Measurements from ENCODE around the gene RASGRP2. TPM values are rescaled to one million over a fixed set of nuclear protein-coding genes. Genes with fewer than 3 reads are reported as not detected.

Gene RASGRP2
- total RNA-seq, 2 donors from 2014 or later: 0.86 to 1.9 TPM

DNA sequence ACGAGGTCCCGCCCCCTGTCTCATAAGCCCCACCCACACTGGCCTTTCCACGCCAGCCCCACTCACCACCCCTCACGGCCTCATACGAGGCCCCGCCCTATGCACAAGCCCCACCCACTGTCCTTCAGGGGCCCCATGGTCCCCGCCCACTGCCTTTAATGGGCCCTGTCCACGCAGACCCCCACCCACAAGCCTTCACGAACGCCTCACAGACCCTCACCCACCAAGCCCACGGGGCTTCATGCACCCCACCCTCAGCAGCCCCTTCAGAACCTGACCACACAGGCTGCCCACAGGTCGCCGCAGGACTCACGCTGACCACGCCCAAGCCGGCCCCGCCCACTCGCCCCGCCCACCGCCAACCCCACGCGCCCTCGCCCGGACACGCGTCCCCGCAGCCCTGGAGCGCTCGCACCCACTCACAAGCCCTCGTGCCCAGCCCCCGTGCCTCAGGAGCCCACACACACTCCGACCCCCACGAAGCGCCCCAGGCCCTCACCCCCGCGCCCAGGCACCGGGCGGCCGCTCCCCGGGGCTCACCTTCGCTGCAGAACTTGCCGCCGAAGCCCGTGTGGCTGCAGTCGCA is 31.4 kb downstream of the RASGRP2 start:
- no peak overlapping the region for H3K9ac ChIP-seq (ENCODE audit: extremely low read depth, low read length, poor library complexity, severe bottlenecking)
- no peaks in the 10 kb centered on the region for H3K9me3 Mint-ChIP-seq
- TF ChIP-seq, protein P1, sequence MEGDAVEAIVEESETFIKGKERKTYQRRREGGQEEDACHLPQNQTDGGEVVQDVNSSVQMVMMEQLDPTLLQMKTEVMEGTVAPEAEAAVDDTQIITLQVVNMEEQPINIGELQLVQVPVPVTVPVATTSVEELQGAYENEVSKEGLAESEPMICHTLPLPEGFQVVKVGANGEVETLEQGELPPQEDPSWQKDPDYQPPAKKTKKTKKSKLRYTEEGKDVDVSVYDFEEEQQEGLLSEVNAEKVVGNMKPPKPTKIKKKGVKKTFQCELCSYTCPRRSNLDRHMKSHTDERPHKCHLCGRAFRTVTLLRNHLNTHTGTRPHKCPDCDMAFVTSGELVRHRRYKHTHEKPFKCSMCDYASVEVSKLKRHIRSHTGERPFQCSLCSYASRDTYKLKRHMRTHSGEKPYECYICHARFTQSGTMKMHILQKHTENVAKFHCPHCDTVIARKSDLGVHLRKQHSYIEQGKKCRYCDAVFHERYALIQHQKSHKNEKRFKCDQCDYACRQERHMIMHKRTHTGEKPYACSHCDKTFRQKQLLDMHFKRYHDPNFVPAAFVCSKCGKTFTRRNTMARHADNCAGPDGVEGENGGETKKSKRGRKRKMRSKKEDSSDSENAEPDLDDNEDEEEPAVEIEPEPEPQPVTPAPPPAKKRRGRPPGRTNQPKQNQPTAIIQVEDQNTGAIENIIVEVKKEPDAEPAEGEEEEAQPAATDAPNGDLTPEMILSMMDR (conservative IDR thresholded peaks at IDR 0.05): no peak
- no peaks in the 10 kb centered on the region for H3K9me3 ChIP-seq (ENCODE audit: control insufficient read depth, low read length)
- DNase-seq: no peak
- H3K27me3 ChIP-seq (ENCODE audit: control insufficient read depth, insufficient read depth, low read length, poor library complexity, severe bottlenecking): peaks cover 81% of the 10 kb centered on the region
- peaks cover 81% of the 10 kb centered on the region for H3K27me3 Mint-ChIP-seq (ENCODE audit: insufficient read depth)
- peaks cover 11% of the 10 kb centered on the region for H3K4me1 Mint-ChIP-seq
- 26 to 67% methylated on average over 3 to 44 of the region's 45 CpGs for WGBS, 2 experiments (ENCODE audit: insufficient coverage in 1 of 2, insufficient read length in 1 of 2)
- no peak overlapping the region for H3K4me3 ChIP-seq (ENCODE audit: low read length)
- no peak overlapping the region for H3K27ac ChIP-seq (ENCODE audit: low read depth, low read length)
- H3K4me3 Mint-ChIP-seq: no peak overlapping the region
- H3K4me1 ChIP-seq (ENCODE audit: control insufficient read depth, insufficient read depth, low read length): no peaks in the 10 kb centered on the region
- H3K36me3 Mint-ChIP-seq (ENCODE audit: low read depth): no peaks in the 10 kb centered on the region
- no peaks in the 10 kb centered on the region for H3K36me3 ChIP-seq (ENCODE audit: control insufficient read depth, insufficient read depth, low read length)
- H3K27ac Mint-ChIP-seq: no peak overlapping the region

DNA sequence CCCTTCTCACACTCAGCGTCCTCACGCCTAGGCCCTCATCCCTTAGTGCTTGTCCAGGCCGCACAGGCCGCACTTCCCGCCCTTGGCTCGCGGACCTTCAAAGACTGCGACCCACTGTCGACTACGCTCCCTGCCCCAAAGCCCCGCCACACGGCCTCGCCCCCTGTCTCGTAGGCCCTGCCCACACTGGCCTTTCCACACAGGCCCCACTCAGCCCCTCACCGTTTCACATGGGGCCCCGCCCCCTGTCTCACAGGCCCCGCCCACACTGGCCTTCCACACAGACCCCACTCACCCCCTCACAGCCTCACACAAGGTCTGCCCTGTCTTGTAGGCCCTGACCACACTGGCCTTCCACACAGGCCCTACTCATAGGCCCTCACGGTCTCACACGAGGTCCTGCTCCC is 32.0 kb downstream of the RASGRP2 start:
- no peaks in the 10 kb centered on the region for H3K9me3 ChIP-seq (ENCODE audit: control insufficient read depth, low read length)
- H3K36me3 Mint-ChIP-seq (ENCODE audit: low read depth): no peaks in the 10 kb centered on the region
- H3K36me3 ChIP-seq (ENCODE audit: control insufficient read depth, insufficient read depth, low read length): no peaks in the 10 kb centered on the region
- H3K9ac ChIP-seq (ENCODE audit: extremely low read depth, low read length, poor library complexity, severe bottlenecking): no peak overlapping the region
- H3K4me3 Mint-ChIP-seq: peak overlapping the region; percentile 25
- no peak overlapping the region for H3K27ac Mint-ChIP-seq
- TF ChIP-seq, protein P1 (conservative IDR thresholded peaks at IDR 0.05): no peak
- no peak overlapping the region for H3K27ac ChIP-seq (ENCODE audit: low read depth, low read length)
- H3K27me3 ChIP-seq (ENCODE audit: control insufficient read depth, insufficient read depth, low read length, poor library complexity, severe bottlenecking): peaks cover 75% of the 10 kb centered on the region
- H3K9me3 Mint-ChIP-seq: no peaks in the 10 kb centered on the region
- H3K4me1 ChIP-seq (ENCODE audit: control insufficient read depth, insufficient read depth, low read length): no peaks in the 10 kb centered on the region
- DNase-seq: no peak
- peaks cover 75% of the 10 kb centered on the region for H3K27me3 Mint-ChIP-seq (ENCODE audit: insufficient read depth)
- peaks cover 11% of the 10 kb centered on the region for H3K4me1 Mint-ChIP-seq
- WGBS, 2 experiments (ENCODE audit: insufficient coverage in 1 of 2, insufficient read length in 1 of 2): 79 to 90% methylated on average over 14 to 19 of the region's 19 CpGs
- H3K4me3 ChIP-seq (ENCODE audit: low read length): no peak overlapping the region

DNA sequence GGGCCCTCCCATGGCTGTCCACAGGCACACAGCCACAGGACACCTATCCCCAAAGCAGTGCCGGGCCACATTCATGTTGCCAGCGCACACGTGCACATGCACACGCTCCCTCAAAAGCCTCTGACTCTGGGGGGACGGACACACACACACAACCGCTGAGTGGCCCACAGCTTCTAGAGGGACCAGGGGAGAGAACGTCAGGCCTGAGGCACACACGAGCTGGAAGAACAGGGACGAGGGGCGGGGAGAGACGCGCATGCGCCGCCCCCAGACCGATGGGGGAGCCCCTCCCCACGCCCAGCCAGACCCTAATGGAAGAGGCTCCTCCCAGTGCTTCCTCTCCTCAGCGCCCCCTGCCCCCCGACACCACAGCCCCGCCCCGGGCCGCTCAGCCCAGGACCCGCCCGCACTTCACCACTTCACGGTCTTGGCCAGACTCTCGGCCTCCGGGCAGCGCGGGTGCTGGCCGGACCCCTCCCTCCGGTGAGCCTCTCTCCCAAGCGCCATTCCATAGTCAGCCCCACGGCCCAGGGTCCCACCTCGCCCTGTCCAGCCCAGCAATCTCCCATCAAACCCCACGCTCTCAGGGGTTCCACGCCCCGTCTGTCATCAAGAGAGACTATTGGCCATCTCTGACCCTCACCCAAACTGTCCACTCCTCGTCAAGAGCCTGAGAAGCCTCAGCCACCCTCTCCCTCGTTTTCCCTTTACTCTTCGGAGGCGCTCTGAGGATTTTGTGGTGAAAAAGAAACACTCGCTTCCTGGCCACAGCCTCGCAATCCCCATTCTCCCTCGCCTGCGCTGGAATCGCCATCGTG is 32.6 kb downstream of the RASGRP2 start:
- Histone ChIP-seq H3K4me1 (ENCODE audit: control insufficient read depth, insufficient read depth, low read length) (no peaks in the 10 kb centered on the region), H3K9me3 (ENCODE audit: control insufficient read depth, low read length) (no peaks in the 10 kb centered on the region), H3K36me3 (ENCODE audit: control insufficient read depth, insufficient read depth, low read length) (no peaks in the 10 kb centered on the region), H3K27me3 (ENCODE audit: control insufficient read depth, insufficient read depth, low read length, poor library complexity, severe bottlenecking) (peaks cover 69% of the 10 kb centered on the region), H3K27ac (ENCODE audit: low read depth, low read length) (no peak overlapping the region), H3K4me3 (ENCODE audit: low read length) (no peak overlapping the region), H3K9ac (ENCODE audit: extremely low read depth, low read length, poor library complexity, severe bottlenecking) (no peak overlapping the region)
- peak overlapping the region; percentile 25 for H3K4me3 Mint-ChIP-seq
- peak; percentile 84 for DNase-seq
- no peaks in the 10 kb centered on the region for H3K36me3 Mint-ChIP-seq (ENCODE audit: low read depth)
- H3K4me1 Mint-ChIP-seq: peaks cover 11% of the 10 kb centered on the region
- 54 to 65% methylated on average over 30 to 46 of the region's 46 CpGs for WGBS, 2 experiments (ENCODE audit: insufficient coverage in 1 of 2, insufficient read length in 1 of 2)
- H3K27ac Mint-ChIP-seq: no peak overlapping the region
- TF ChIP-seq, protein P1 (conservative IDR thresholded peaks at IDR 0.05): no peak
- H3K9me3 Mint-ChIP-seq: no peaks in the 10 kb centered on the region
- peaks cover 72% of the 10 kb centered on the region for H3K27me3 Mint-ChIP-seq (ENCODE audit: insufficient read depth)
